Left ventricle myocardium inferior (tissue), 1 donor: Measurements from ENCODE around the gene MPP7. TPM values are rescaled to one million over a fixed set of nuclear protein-coding genes. Genes with fewer than 3 reads are reported as not detected.

Experiments
- DNase-seq: peaks from one replicate; pipeline ENCODE4 v3.0.0-alpha.2; 2020
- H3K27ac ChIP-seq: fragments of 200-600 bp; replicated peaks from 2 replicates; pipeline ENCODE4 v1.8.0; 2021
- H3K27me3 ChIP-seq: fragments of 200-600 bp; 2 replicates; pipeline ENCODE4 v1.8.0; 2021; ENCODE audit warnings: low read depth
- H3K36me3 ChIP-seq: fragments of 200-600 bp; 2 replicates; pipeline ENCODE4 v1.8.0; 2021
- H3K4me1 ChIP-seq: fragments of 200-600 bp; 2 replicates; pipeline ENCODE4 v1.8.0; 2021
- H3K4me3 ChIP-seq: fragments of 200-600 bp; 2 replicates; pipeline ENCODE4 v1.8.0; 2021; ENCODE audit warnings: mild to moderate bottlenecking, moderate library complexity
- H3K9me3 ChIP-seq: fragments of 200-600 bp; replicated peaks from 2 replicates; pipeline ENCODE4 v1.8.0; 2021
- CTCF ChIP-seq: fragments of 200-600 bp; IDR thresholded peaks from 2 replicates; pipeline ENCODE4 v1.8.0; 2021; ENCODE audit warnings: antibody characterized with exemption, mild to moderate bottlenecking, borderline replicate concordance
- intact Hi-C: fragments of 100-400 bp; cut with micrococcal nuclease; formaldehyde crosslinking; loops from one replicate; pipeline ENCODE4 v1.11.0; 2022
- total RNA-seq: library from RNA; stranded (reverse); fragmentation: NEBNext Ultra II Directional; extraction: Animal tissue kit (Norgen Biotek cat#: 25700); gene quantifications from one replicate; pipeline ENCODE4 v1.2.1, GENCODE V29; 2021
- donor health status: DM: no; HTN: yes; CAD: no; lungs with severe emphysema.

The MPP7 gene
- total RNA-seq, 1 donor from 2014 or later, result 14.7 TPM

DNA sequence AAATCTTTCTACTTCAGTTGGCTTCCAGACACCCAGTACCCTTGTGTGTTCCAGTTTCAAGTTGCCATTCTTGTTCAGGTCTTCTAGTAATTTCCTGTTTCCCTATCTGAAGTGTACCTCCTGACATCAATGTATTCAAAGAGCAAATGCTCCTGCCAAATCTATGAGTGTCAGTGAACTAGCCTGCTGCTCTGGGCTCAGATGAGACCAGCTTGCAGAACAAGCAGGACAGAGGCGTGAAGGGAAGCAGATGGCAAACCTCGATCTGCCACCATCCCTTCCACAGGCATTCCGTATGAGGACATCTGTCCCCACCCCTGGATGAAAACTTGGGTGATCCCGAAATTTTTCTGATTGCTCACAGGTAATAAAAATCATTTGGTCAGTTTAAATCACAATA, 4.4 kb upstream of the MPP7 start:
- Histone ChIP-seq H3K27ac (peak overlapping the region; percentile 43), H3K36me3 (no peaks in the 10 kb centered on the region), H3K4me3 (no peak overlapping the region), H3K4me1 (peaks cover 28% of the 10 kb centered on the region), H3K27me3 (peaks cover 33% of the 10 kb centered on the region), H3K9me3 (no peaks in the 10 kb centered on the region)
- DNase-seq, result no peak
- TF ChIP-seq CTCF, result no peak
- intact Hi-C loops, result no loop called here

DNA sequence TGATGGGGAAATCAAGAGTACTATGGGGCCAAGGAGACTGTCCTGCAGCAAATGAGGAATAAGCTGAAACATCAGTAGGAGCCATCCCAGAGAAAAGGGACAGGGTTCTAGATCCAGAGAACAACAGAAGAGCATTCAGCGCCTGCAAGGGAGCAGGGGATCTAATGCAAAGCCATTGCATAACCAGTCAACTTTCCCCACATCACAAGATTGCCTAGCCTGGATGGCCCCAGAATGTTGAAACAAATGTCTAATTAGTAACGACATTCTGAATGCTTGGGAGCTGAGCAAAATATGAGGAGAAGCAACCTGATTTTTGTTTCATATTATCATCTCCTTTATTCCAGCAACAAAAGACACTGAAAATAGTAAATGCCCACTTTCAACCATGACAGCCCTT, 2.7 kb upstream of the MPP7 start:
- intact Hi-C loops, result no loop called here
- Histone ChIP-seq H3K36me3 (no peaks in the 10 kb centered on the region), H3K9me3 (no peaks in the 10 kb centered on the region), H3K27ac (no peak overlapping the region), H3K27me3 (peaks cover 27% of the 10 kb centered on the region), H3K4me3 (no peak overlapping the region), H3K4me1 (peaks cover 38% of the 10 kb centered on the region)
- DNase-seq, result no peak
- TF ChIP-seq CTCF, result no peak

- Histone ChIP-seq H3K27me3 (peaks cover 27% of the 10 kb centered on the region), H3K4me3 (no peak overlapping the region), H3K9me3 (no peaks in the 10 kb centered on the region), H3K4me1 (peaks cover 38% of the 10 kb centered on the region), H3K36me3 (no peaks in the 10 kb centered on the region), H3K27ac (no peak overlapping the region)
- intact Hi-C loops, result no loop called here
- DNase-seq, result no peak
- no peak for TF ChIP-seq CTCF
Observed at GRCh38 chr10:28304032-28304571, 1.2 kb upstream of the MPP7 start.

DNA sequence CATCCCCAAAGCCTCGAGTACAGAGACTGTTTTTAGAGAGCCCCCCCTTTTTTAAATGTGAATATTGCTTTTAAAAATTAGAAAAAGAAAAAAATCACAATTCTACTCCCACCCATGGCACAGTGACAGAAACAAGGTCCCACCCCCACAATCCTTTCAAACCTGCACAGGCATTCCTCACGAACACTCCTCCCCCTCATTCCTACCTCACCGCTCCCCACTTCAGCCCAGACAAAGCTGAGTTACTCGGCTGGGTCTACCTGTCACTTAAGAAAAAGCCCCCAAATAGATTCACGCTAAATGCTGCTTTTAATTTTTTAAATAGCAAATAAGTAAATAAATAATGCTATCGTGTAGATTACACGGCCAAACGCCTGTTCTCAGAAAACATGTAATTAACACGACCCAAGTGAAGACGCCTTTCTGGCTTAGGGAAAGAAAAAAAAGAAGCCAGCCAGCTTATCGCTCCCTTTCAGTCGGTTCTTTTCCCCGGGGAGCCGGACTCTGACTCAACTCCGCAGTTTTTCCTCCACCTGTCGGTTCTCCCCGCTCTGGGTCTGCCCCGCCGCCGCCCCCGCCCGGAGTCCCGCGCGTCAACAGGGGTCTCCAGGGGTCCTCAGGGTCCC, 739 bp downstream of the MPP7 start:
- Histone ChIP-seq H3K36me3 (no peaks in the 10 kb centered on the region), H3K9me3 (no peaks in the 10 kb centered on the region), H3K27me3 (peaks cover 19% of the 10 kb centered on the region), H3K4me1 (peaks cover 29% of the 10 kb centered on the region), H3K4me3 (peak overlapping the region; percentile 78), H3K27ac (peak overlapping the region; percentile 85)
- no peak for DNase-seq
- intact Hi-C loops, result no loop called here
- TF ChIP-seq CTCF, result no peak

- peaks cover 42% of the 10 kb centered on the region for H3K4me1 ChIP-seq
- TF ChIP-seq CTCF, result no peak
- no peaks in the 10 kb centered on the region for H3K9me3 ChIP-seq
- no peaks in the 10 kb centered on the region for H3K36me3 ChIP-seq
- no peak overlapping the region for H3K27ac ChIP-seq
- no peak for DNase-seq
- intact Hi-C loops, result no loop called here
- no peak overlapping the region for H3K4me3 ChIP-seq
- peaks cover 2% of the 10 kb centered on the region for H3K27me3 ChIP-seq
Observed at GRCh38 chr10:28300027-28300426, 2.8 kb downstream of the MPP7 start.
